ENCODE data around the gene TUBG1. TPM values are rescaled to one million over a fixed set of nuclear protein-coding genes. Genes with fewer than 3 reads are reported as not detected.
A peak's percentile ranks its signal among the peaks of the same experiment; 100 is the strongest.
"Not testable (repeated sequence)": the region's sequence is repeated elsewhere in the genome, so short reads cannot be mapped to it uniquely, and the experiment has no call there.

Gene TUBG1
- total RNA-seq, 1 experiment from 2014 or later: 154 TPM

DNA sequence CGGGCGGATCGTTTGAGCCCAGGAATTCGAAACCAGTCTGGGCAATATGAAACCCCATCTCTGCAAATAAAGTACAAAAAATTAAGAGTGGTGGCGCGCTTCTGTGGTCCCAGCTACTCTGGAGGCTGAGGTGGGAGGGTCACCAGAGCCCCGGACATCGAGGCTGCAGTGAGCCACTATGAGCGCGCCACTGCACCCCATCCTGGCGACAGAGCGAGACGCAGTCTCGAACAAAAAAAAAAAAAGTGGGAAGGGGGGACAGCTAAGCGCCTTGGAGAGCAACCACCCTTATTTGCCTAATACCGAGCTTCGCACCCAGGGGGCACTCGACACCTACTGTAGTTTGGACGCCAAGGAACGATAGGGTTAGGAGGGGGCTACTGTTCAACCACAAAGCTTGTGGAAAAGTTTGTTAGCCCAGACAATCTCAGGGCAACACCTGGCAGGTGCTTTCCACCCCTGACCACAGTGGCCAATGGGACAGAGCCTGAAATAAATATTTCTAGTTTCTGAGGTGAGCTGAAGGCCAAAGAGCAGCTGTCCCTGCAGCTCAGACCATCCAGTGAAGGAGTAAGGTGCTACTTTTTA, 31.1 kb upstream of the TUBG1 start:
- peak; percentile 74 for DNase-seq (ENCODE audit: low read depth)

- no peak for DNase-seq (ENCODE audit: low read depth)
Observed at GRCh38 chr17:42579794-42580551, 29.5 kb upstream of the TUBG1 start.

- no peak for DNase-seq (ENCODE audit: low read depth)
Observed at GRCh38 chr17:42581744-42582270, 27.7 kb upstream of the TUBG1 start.

GRCh38 chr17:42584880-42585279, 24.6 kb upstream of the TUBG1 start:
- DNase-seq (ENCODE audit: low read depth): no peak

DNA sequence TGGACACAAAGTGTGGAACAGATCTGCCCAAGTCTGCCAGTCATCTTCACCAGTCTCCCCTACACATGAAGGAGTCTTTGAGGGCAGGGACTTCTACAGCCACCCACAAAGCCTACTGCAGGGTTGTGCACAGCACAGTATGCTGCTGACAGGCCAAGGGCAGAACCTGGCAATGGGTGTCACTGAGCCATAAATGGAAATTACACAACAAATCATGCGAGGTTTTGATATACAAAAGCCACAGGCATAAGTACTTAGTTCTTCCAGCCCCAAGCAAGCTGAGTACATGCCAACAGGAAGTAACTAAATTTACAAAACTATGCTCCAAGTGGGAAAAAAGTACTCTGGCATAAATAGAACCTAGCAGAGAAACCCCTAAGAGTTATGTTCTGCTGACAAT, 24.1 kb upstream of the TUBG1 start:
- DNase-seq (ENCODE audit: low read depth): no peak

GRCh38 chr17:42586514-42587230, 22.8 kb upstream of the TUBG1 start:
- DNase-seq (ENCODE audit: low read depth): no peak

- no peak for DNase-seq (ENCODE audit: low read depth)
Observed at GRCh38 chr17:42590886-42591285, 18.6 kb upstream of the TUBG1 start.

DNA sequence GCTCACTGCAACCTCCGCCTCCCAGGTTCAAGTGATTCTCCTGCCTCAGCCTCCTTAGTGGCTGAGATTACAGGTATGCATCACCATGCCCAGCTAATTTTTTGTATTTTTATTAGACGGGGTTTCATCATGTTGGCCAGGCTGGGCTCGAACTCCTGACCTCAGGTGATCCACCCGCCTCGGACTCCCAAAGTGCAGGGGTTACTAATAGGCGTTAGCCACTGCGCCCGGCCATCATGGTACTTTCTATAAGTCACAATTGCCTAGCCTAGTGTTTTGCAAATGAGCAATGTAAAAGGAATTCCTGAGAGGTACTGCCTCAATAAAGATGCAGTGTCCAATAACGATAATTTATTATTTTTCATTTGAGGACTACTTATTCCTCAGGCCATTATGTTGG, 18.1 kb upstream of the TUBG1 start:
- DNase-seq (ENCODE audit: low read depth): no peak

GRCh38 chr17:42596386-42596785, 13.1 kb upstream of the TUBG1 start:
- no peak for DNase-seq (ENCODE audit: low read depth)

- DNase-seq (ENCODE audit: low read depth): no peak
Observed at GRCh38 chr17:42598905-42599304, 10.6 kb upstream of the TUBG1 start.

GRCh38 chr17:42603318-42603717, 6.2 kb upstream of the TUBG1 start:
- DNase-seq (ENCODE audit: low read depth): no peak

- DNase-seq (ENCODE audit: low read depth): no peak
Observed at GRCh38 chr17:42607769-42608168, 1.7 kb upstream of the TUBG1 start.

- peak; percentile 2 for DNase-seq (ENCODE audit: low read depth)
Observed at GRCh38 chr17:42608305-42609181, 940 bp upstream of the TUBG1 start.

GRCh38 chr17:42609814-42610801, 625 bp downstream of the TUBG1 start:
- DNase-seq (ENCODE audit: low read depth): peak; percentile 56

DNA sequence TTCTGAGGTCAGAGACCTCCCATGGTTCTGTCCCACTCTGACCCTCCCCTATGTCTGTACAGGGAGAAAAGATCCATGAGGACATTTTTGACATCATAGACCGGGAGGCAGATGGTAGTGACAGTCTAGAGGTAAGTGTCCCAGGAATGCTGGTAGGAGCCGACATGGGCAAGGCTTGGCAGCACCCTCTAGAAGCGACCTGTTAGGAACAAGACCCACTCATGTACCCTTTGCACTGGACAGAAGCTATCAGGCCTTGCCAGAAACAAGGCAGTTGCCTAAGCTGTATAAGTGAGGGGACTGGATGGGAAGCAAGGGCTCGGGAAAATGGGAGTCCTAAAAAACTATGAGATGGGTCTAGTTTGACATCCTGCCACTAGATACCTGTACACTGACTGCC, 2.5 kb downstream of the TUBG1 start:
- DNase-seq (ENCODE audit: low read depth): no peak

GRCh38 chr17:42613699-42614295, 4.3 kb downstream of the TUBG1 start:
- DNase-seq (ENCODE audit: low read depth): no peak

GRCh38 chr17:42617956-42618431, 8.5 kb downstream of the TUBG1 start:
- DNase-seq (ENCODE audit: low read depth): peak; percentile 42

DNA sequence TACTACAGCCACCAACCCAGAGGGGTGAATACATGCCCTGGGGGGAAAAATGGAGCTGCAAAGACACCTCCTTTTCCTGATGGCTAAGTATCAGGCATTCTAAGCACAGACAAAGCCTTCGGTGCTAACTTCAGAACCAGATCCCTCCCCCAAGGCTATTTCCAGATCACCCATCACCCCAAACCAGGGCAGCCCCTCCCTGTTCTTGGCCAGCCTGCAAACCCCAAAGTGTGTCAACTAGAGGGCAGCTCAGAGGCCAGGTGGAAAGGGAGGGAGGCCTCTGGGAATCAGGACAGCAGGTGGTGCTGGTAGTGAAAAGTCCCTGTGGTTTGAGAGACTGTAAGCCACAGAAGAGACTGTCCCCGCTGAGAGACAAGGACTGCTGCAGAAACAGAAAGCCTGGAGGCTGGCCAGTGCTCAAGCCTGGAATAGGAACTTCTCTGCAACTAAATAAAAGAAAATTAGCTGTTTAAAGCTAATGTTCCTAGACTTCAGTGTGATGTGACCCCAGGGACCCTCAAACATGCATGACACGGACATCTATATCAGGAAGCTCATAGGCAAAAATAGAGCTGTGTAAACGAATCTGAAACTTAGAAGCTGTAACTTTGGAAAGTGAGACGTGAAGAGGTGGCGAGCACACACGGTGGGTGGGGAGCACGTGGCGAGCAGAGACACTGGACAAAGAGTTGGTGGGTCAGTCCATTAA, 9.1 kb downstream of the TUBG1 start:
- DNase-seq (ENCODE audit: low read depth): peak; percentile 93

GRCh38 chr17:42621987-42622386, 12.5 kb downstream of the TUBG1 start:
- not testable (repeated sequence) for DNase-seq (ENCODE audit: low read depth)

Data from LHCN-M2 (cell line).